ENCODE results near the gene BCL2L11. TPM values are rescaled to one million over a fixed set of nuclear protein-coding genes. Genes with fewer than 3 reads are reported as not detected.

The BCL2L11 gene
- total RNA-seq, 1 donor from 2014 or later, result 19.3 TPM

GRCh38 chr2:111148925-111149324 is 28.2 kb downstream of the BCL2L11 start:
- no peaks in the 10 kb centered on the region for H3K27me3 Mint-ChIP-seq (ENCODE audit: low read depth, unreplicated experiment)
- FAIRE-seq, result no peak

DNA sequence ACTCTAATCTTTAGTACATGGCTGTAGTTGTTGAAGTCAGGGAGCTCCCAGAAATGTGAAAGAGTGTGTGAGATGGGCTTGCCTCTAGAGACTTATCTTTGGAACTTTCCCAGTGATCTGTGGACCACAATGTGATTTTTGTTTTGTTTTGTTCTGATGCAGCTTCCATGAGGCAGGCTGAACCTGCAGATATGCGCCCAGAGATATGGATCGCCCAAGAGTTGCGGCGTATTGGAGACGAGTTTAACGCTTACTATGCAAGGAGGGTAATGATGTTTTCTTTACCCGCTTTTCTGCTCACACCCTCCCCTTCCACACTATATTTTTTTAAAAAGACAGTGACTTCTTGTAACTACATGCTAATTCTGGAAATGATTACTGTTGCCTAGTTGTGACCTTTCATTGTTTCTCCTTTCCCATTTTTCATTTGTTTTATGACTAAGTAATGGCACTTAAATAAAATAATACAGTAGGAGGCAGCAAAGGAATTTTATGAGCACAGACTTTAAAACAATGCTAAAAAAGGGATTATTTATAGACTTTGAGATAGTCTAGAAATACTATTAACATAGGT is 29.3 kb downstream of the BCL2L11 start:
- no peaks in the 10 kb centered on the region for H3K36me3 ChIP-seq (ENCODE audit: insufficient read depth, low read length)
- no peak overlapping the region for H2AFZ ChIP-seq (ENCODE audit: low read depth, low read length)
- no peaks in the 10 kb centered on the region for H3K9me3 Mint-ChIP-seq (ENCODE audit: unreplicated experiment)
- H3K4me3 ChIP-seq (ENCODE audit: insufficient read depth, low read depth, low read length), result no peak overlapping the region
- H3K27ac Mint-ChIP-seq (ENCODE audit: unreplicated experiment), result no peak overlapping the region
- no peaks in the 10 kb centered on the region for H3K9me3 ChIP-seq (ENCODE audit: insufficient read depth, low read depth, low read length)
- H3K27me3 Mint-ChIP-seq (ENCODE audit: low read depth, unreplicated experiment), result no peaks in the 10 kb centered on the region
- no peak overlapping the region for H3K27ac ChIP-seq (ENCODE audit: low read depth, low read length)
- H3K4me1 Mint-ChIP-seq (ENCODE audit: low read depth, unreplicated experiment), result peaks cover 5% of the 10 kb centered on the region
- no peaks in the 10 kb centered on the region for H4K20me1 ChIP-seq (ENCODE audit: insufficient read depth, low read length)
- no peak overlapping the region for H3K4me3 Mint-ChIP-seq (ENCODE audit: unreplicated experiment)
- FAIRE-seq (no peak), DNase-seq (ENCODE audit: low read depth) (no peak)
- H3K27me3 ChIP-seq (ENCODE audit: insufficient read depth, low read length), result no peaks in the 10 kb centered on the region
- H3K4me2 ChIP-seq (ENCODE audit: low read length), result no peak overlapping the region
- no peaks in the 10 kb centered on the region for H3K4me1 ChIP-seq (ENCODE audit: insufficient read depth, low read length)
- TF ChIP-seq CTCF (IDR thresholded peaks at IDR 0.05; ENCODE audit: insufficient read depth, low read depth, low read length) (no peak), EZH2 (IDR thresholded peaks at IDR 0.05; ENCODE audit: insufficient read depth, low read length) (no peak)
- peaks cover 18% of the 10 kb centered on the region for H3K36me3 Mint-ChIP-seq (ENCODE audit: low read depth, unreplicated experiment)
- H3K79me2 ChIP-seq (ENCODE audit: insufficient read depth, low read length), result no peaks in the 10 kb centered on the region
- H3K9ac ChIP-seq (ENCODE audit: low read length), result no peak overlapping the region

More at GRCh38 chr2:111148925-111149324, 28.2 kb downstream of the BCL2L11 start:
- Histone ChIP-seq H4K20me1 (ENCODE audit: insufficient read depth, low read length) (no peaks in the 10 kb centered on the region), H3K27ac (ENCODE audit: low read depth, low read length) (no peak overlapping the region), H3K36me3 (ENCODE audit: insufficient read depth, low read length) (no peaks in the 10 kb centered on the region), H3K4me3 (ENCODE audit: insufficient read depth, low read depth, low read length) (no peak overlapping the region), H3K4me1 (ENCODE audit: insufficient read depth, low read length) (no peaks in the 10 kb centered on the region), H3K9me3 (ENCODE audit: insufficient read depth, low read depth, low read length) (no peaks in the 10 kb centered on the region), H3K27me3 (ENCODE audit: insufficient read depth, low read length) (no peaks in the 10 kb centered on the region), H3K79me2 (ENCODE audit: insufficient read depth, low read length) (no peaks in the 10 kb centered on the region), H3K9ac (ENCODE audit: low read length) (no peak overlapping the region), H2AFZ (ENCODE audit: low read depth, low read length) (no peak overlapping the region), H3K4me2 (ENCODE audit: low read length) (no peak overlapping the region)
- peaks cover 17% of the 10 kb centered on the region for H3K36me3 Mint-ChIP-seq (ENCODE audit: low read depth, unreplicated experiment)
- no peak for TF ChIP-seq CTCF (IDR thresholded peaks at IDR 0.05; ENCODE audit: insufficient read depth, low read depth, low read length)
- no peak for TF ChIP-seq EZH2 (IDR thresholded peaks at IDR 0.05; ENCODE audit: insufficient read depth, low read length)
- no peak for DNase-seq (ENCODE audit: low read depth)
- no peaks in the 10 kb centered on the region for H3K9me3 Mint-ChIP-seq (ENCODE audit: unreplicated experiment)
- no peak overlapping the region for H3K4me3 Mint-ChIP-seq (ENCODE audit: unreplicated experiment)
- H3K27ac Mint-ChIP-seq (ENCODE audit: unreplicated experiment), result no peak overlapping the region
- peaks cover 5% of the 10 kb centered on the region for H3K4me1 Mint-ChIP-seq (ENCODE audit: low read depth, unreplicated experiment)

GRCh38 chr2:111154758-111155157 is 34.0 kb downstream of the BCL2L11 start:
- TF ChIP-seq EZH2 (IDR thresholded peaks at IDR 0.05; ENCODE audit: insufficient read depth, low read length) (no peak), CTCF (IDR thresholded peaks at IDR 0.05; ENCODE audit: insufficient read depth, low read depth, low read length) (no peak)
- H3K27ac Mint-ChIP-seq (ENCODE audit: unreplicated experiment), result no peak overlapping the region
- FAIRE-seq, result no peak

More at GRCh38 chr2:111154758-111155157, 34.0 kb downstream of the BCL2L11 start:
- H3K27ac ChIP-seq (ENCODE audit: low read depth, low read length), result no peak overlapping the region
- no peaks in the 10 kb centered on the region for H3K9me3 ChIP-seq (ENCODE audit: insufficient read depth, low read depth, low read length)
- H3K27me3 ChIP-seq (ENCODE audit: insufficient read depth, low read length), result no peaks in the 10 kb centered on the region
- H2AFZ ChIP-seq (ENCODE audit: low read depth, low read length), result no peak overlapping the region
- no peak overlapping the region for H3K4me2 ChIP-seq (ENCODE audit: low read length)
- Mint-ChIP-seq H3K36me3 (ENCODE audit: low read depth, unreplicated experiment) (peaks cover 29% of the 10 kb centered on the region), H3K27me3 (ENCODE audit: low read depth, unreplicated experiment) (no peaks in the 10 kb centered on the region), H3K4me1 (ENCODE audit: low read depth, unreplicated experiment) (peaks cover 28% of the 10 kb centered on the region), H3K9me3 (ENCODE audit: unreplicated experiment) (no peaks in the 10 kb centered on the region), H3K4me3 (ENCODE audit: unreplicated experiment) (no peak overlapping the region)
- no peak for DNase-seq (ENCODE audit: low read depth)
- H3K36me3 ChIP-seq (ENCODE audit: insufficient read depth, low read length), result no peaks in the 10 kb centered on the region
- H3K9ac ChIP-seq (ENCODE audit: low read length), result no peak overlapping the region
- H4K20me1 ChIP-seq (ENCODE audit: insufficient read depth, low read length), result no peaks in the 10 kb centered on the region
- H3K4me1 ChIP-seq (ENCODE audit: insufficient read depth, low read length), result peaks cover 4% of the 10 kb centered on the region
- H3K79me2 ChIP-seq (ENCODE audit: insufficient read depth, low read length), result no peaks in the 10 kb centered on the region
- no peak overlapping the region for H3K4me3 ChIP-seq (ENCODE audit: insufficient read depth, low read depth, low read length)

All from astrocyte (in vitro differentiated cells and primary cell).